LNCaP clone FGC (cell line): ENCODE data around the gene CST4.
A peak's percentile ranks its signal among the peaks of the same experiment; 100 is the strongest.

Source experiments
- DNase-seq: peaks from one replicate; pipeline ENCODE4 v3.0.0-alpha.2; 2011; ENCODE audit warnings: low read depth
- H3K4me3 ChIP-seq: 2 replicates; pipeline ENCODE4 v1.5.1; 2011; ENCODE audit warnings: mild to moderate bottlenecking, low read depth, low read length, control low read depth
- CTCF ChIP-seq: IDR thresholded peaks from 2 replicates; pipeline ENCODE4 v1.5.1; 2012; ENCODE audit warnings: mild to moderate bottlenecking; ENCODE audit not compliant: control insufficient read depth, insufficient read depth; ENCODE audit errors: extremely low read depth

The CST4 gene

GRCh38 chr20:23640671-23641667, 47.9 kb downstream of the CST4 start:
- no peak for DNase-seq
- no peak overlapping the region for H3K4me3 ChIP-seq
- no peak for TF ChIP-seq CTCF

GRCh38 chr20:23640018-23640601, 48.7 kb downstream of the CST4 start:
- DNase-seq, result no peak
- no peak for TF ChIP-seq CTCF

GRCh38 chr20:23639490-23639958, 49.3 kb downstream of the CST4 start:
- DNase-seq, result no peak
- TF ChIP-seq CTCF, result no peak
- no peak overlapping the region for H3K4me3 ChIP-seq

More at GRCh38 chr20:23640018-23640601, 48.7 kb downstream of the CST4 start:
- no peak overlapping the region for H3K4me3 ChIP-seq

- no peak overlapping the region for H3K4me3 ChIP-seq
- TF ChIP-seq CTCF, result no peak
- no peak for DNase-seq
Measured at GRCh38 chr20:23638309-23638708, 50.5 kb downstream of the CST4 start.

- TF ChIP-seq CTCF, result no peak
- H3K4me3 ChIP-seq, result peak within 1 kb of the TSS; percentile 74
- DNase-seq, result peak; percentile 50
Measured at GRCh38 chr20:23637282-23638221, 51.3 kb downstream of the CST4 start, which contains the start of gene CST3. CST3 (minus strand) TSS chr20:23637955; CDS start chr20:23637862, 93 bp downstream.

- peak overlapping the region; percentile 74 for H3K4me3 ChIP-seq
- no peak for TF ChIP-seq CTCF
- DNase-seq, result no peak
Measured at GRCh38 chr20:23636908-23637281, 51.9 kb downstream of the CST4 start.
